IPS DF 4.7 (cell line): ENCODE measurements around the gene LAX1.

Source experiments
- DNase-seq: peaks from one replicate; pipeline ENCODE4 v3.0.0-alpha.2; 2013; ENCODE audit warnings: low spot score; ENCODE audit errors: extremely low read depth

Gene LAX1

DNA sequence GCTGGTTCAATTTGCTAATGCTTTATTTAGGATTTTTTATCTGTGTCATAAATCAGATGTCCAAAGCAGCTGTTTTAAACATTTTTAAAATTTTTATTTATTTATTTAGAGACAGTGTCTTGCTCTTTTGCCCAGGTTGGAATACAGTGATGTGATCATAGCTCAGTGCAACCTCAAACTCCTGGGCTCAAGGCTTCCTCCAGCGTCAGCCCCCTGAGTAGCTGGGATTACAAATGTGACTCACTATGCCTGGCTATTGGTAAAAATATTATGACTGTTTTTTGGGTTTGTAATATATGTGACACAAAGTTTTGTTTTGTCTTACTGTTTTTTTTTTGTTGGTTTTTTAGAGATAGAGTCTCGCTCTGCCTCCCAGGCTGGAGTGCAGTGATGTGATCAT lies 42.2 kb downstream of the LAX1 start:
- no peak for DNase-seq

DNA sequence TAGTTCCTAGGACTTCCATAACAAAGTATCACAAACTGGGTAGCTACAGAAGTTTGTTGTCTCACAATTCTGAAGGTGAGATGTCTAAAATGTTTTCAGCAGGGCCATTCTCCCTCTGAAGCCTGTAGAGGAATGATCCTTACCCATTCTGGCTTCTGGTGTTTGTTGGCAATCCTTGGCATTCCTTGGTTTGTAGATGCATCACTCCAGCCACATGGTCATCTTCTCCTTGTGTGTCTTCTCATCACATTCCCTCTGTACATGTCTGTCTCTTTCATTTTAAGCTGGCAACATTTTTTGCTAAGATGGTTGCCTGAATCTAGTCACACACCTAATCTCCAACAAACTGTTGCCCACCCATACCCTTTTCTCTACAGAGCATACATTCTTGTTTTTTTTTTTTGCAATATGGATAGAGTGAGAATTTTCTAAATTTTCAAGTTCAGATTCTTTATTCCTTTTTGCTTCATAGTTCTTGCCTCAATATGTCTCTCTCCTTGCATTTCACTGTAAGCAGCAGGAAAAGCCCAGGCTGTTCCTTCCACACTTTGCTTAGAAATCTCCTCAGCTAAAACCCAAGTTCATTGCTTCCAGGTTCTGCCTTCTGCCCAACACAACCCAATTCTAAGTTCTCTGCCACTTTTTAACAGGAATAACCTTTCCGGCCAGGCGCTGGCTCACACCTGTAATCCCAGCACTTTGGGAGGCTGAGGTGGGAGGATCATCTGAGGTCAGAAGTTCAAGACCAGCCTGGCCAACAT lies 48.8 kb downstream of the LAX1 start:
- no peak for DNase-seq

GRCh38 chr1:203818399-203818798 lies 53.4 kb downstream of the LAX1 start:
- no peak for DNase-seq

DNA sequence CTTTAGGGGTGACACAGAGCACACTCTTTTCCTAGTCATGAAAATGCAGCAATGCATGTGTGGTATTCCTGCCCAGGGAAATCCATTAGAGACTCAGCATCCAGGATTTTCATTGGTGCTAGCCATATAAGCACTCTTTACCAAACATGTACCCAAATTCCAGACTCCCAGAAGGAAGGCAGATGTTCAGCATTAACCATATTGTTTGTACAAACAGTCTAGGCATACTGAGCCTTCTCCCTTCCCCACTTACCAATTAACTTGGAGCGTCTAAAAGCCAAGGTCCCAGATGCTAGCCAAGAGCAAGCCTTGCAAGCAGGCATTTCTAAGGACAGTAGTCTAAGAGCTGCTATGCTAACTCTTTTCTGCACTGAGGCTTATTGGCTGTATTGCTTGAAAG lies 58.3 kb downstream of the LAX1 start:
- DNase-seq, result no peak
